Measurements from ENCODE around the gene HS3ST6. TPM values are rescaled to one million over a fixed set of nuclear protein-coding genes. Genes with fewer than 3 reads are reported as not detected.
"Not testable (repeated sequence)": the region's sequence is repeated elsewhere in the genome, so short reads cannot be mapped to it uniquely, and the experiment has no call there.

Gene HS3ST6
- total RNA-seq, 1 donor from 2014 or later = 1.3 TPM

DNA sequence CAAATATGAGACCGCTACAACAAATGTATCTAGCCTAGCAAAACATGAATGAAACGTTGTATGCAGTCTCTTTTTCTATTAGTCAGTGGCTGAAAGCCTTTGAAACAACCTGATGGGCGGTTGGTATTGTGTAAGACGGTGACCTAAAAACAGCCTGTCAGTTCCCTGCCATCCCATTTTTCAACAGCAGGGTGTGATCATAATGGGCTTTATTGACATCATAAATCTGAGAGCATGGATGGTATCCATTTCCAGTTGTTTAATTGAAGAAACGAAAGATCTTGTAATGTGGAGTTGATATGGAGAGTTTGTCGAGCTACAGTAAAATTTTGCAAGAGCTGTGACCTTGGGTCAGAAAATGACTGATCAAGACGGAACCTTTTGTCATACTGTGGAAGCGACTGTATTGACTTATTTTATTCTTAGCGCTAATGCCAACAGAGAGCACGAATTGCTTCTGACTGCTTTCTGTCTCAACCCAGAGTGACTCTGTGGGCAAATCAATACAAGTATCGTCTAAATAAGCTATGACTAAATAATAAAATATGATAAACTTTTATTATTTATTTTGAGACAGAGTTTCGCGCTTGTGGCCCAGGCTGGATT lies 34.0 kb downstream of the HS3ST6 start:
- peak; percentile 60 for TF ChIP-seq CTCF (conservative IDR thresholded peaks at IDR 0.05)
- Mint-ChIP-seq H3K9me3 (no peaks in the 10 kb centered on the region), H3K4me3 (no peak overlapping the region), H3K4me1 (ENCODE audit: unreplicated experiment) (no peaks in the 10 kb centered on the region), H3K36me3 (no peaks in the 10 kb centered on the region), H3K27me3 (peaks cover 23% of the 10 kb centered on the region), H3K27ac (no peak overlapping the region)
- DNase-seq (ENCODE audit: extremely low spot score, unreplicated experiment) = no peak

GRCh38 chr16:1881172-1881571 lies 37.0 kb downstream of the HS3ST6 start:
- not testable (repeated sequence) for H3K9me3 Mint-ChIP-seq; H3K36me3 Mint-ChIP-seq; H3K4me3 Mint-ChIP-seq; H3K4me1 Mint-ChIP-seq (ENCODE audit: unreplicated experiment); H3K27ac Mint-ChIP-seq; DNase-seq (ENCODE audit: extremely low spot score, unreplicated experiment)
- peaks cover 38% of the 10 kb centered on the region for H3K27me3 Mint-ChIP-seq

- H3K36me3 Mint-ChIP-seq = no peaks in the 10 kb centered on the region
- H3K4me1 Mint-ChIP-seq (ENCODE audit: unreplicated experiment) = no peaks in the 10 kb centered on the region
- H3K9me3 Mint-ChIP-seq = no peaks in the 10 kb centered on the region
- H3K27ac Mint-ChIP-seq = peak overlapping the region; percentile 66
- DNase-seq (ENCODE audit: extremely low spot score, unreplicated experiment) = no peak
- TF ChIP-seq CTCF (conservative IDR thresholded peaks at IDR 0.05) = no peak
- H3K4me3 Mint-ChIP-seq = no peak overlapping the region
- H3K27me3 Mint-ChIP-seq = peaks cover 39% of the 10 kb centered on the region
These were observed 38.7 kb downstream of the HS3ST6 start for GRCh38 chr16:1879477-1879876.

DNA sequence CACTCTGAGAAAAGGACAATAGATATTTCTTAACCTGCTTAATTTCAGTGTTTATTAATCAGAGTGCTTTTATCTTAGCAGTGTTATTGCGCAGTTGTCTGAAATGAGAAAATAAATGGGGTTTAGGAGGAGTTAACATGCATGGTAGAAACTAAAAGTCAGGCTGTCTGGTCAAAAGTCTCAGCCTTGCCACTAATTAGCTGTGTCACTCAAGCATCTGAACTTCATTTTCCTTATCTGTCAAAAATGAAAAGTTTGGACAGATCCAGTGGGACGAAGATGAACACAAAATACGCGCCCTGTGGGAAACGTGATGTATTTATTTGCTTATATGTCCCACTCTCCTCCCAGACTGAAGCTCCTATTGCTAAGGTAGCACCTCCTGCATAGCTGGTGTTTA lies 40.0 kb downstream of the HS3ST6 start:
- no peak for DNase-seq (ENCODE audit: extremely low spot score, unreplicated experiment)
- Mint-ChIP-seq H3K27me3 (peaks cover 44% of the 10 kb centered on the region), H3K4me3 (no peak overlapping the region), H3K9me3 (no peaks in the 10 kb centered on the region), H3K36me3 (no peaks in the 10 kb centered on the region), H3K27ac (no peak overlapping the region), H3K4me1 (ENCODE audit: unreplicated experiment) (no peaks in the 10 kb centered on the region)
- TF ChIP-seq CTCF (conservative IDR thresholded peaks at IDR 0.05) = no peak

- H3K36me3 Mint-ChIP-seq = no peaks in the 10 kb centered on the region
- H3K27me3 Mint-ChIP-seq = peaks cover 47% of the 10 kb centered on the region
- no peaks in the 10 kb centered on the region for H3K9me3 Mint-ChIP-seq
These were observed 40.4 kb downstream of the HS3ST6 start for GRCh38 chr16:1877804-1878203.

DNA sequence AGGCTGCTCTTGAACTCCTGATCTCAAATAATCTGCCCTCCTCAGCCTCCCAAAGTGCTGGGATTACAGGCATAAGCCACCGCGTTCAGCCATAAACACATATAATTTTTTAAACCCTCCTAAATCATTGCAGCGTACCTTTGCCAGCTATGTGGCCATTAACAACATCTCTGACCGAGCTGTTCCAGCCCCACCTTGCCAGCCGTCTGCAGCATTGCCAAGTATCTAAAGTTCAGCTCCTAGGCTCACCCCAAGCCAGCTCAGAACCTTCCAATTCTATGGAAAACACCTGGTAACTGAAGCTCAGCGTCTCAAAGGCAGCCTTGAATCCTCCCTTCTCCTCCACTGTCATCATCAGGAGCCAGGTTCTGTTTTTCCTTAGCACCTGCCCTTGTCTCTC lies 41.1 kb downstream of the HS3ST6 start:
- TF ChIP-seq CTCF (conservative IDR thresholded peaks at IDR 0.05) = no peak
- H3K27me3 Mint-ChIP-seq = peaks cover 53% of the 10 kb centered on the region
- H3K4me3 Mint-ChIP-seq = no peak overlapping the region

More at GRCh38 chr16:1877804-1878203, 40.4 kb downstream of the HS3ST6 start:
- no peak for TF ChIP-seq CTCF (conservative IDR thresholded peaks at IDR 0.05)
- Mint-ChIP-seq H3K4me1 (ENCODE audit: unreplicated experiment) (no peaks in the 10 kb centered on the region), H3K4me3 (no peak overlapping the region), H3K27ac (no peak overlapping the region)
- DNase-seq (ENCODE audit: extremely low spot score, unreplicated experiment) = no peak

More for the DNA sequence above, 41.1 kb downstream of the HS3ST6 start:
- Mint-ChIP-seq H3K9me3 (no peaks in the 10 kb centered on the region), H3K4me1 (ENCODE audit: unreplicated experiment) (no peaks in the 10 kb centered on the region), H3K36me3 (no peaks in the 10 kb centered on the region), H3K27ac (no peak overlapping the region)
- no peak for DNase-seq (ENCODE audit: extremely low spot score, unreplicated experiment)
